ENCODE results near the gene AUTS2. TPM values are rescaled to one million over a fixed set of nuclear protein-coding genes. Genes with fewer than 3 reads are reported as not detected.

Gene AUTS2
- total RNA-seq, 1 experiment from 2014 or later: 256 TPM

GRCh38 chr7:70571961-70572360, 973.7 kb downstream of the AUTS2 start:
- Histone ChIP-seq H3K23me2 (ENCODE audit: insufficient read length, low read depth, low read length, poor library complexity, severe bottlenecking) (peaks cover 2% of the 10 kb centered on the region), H3K79me2 (ENCODE audit: insufficient read depth, low read length) (no peaks in the 10 kb centered on the region; the same call in 1 of the 2 replicates), H2BK15ac (ENCODE audit: low read depth, low read length) (no peak overlapping the region), H3K4ac (ENCODE audit: low read depth, low read length) (no peak overlapping the region), H2BK20ac (ENCODE audit: low read depth, low read length, poor library complexity, severe bottlenecking) (no peak overlapping the region), H3K23ac (ENCODE audit: insufficient read length, low read depth, low read length) (no peak overlapping the region), H3K14ac (ENCODE audit: insufficient read depth, low read length) (no peak overlapping the region), H3K4me1 (ENCODE audit: insufficient read depth, low read length) (no peaks in the 10 kb centered on the region; the same call in 1 of the 2 replicates), H4K20me1 (ENCODE audit: control insufficient read depth, insufficient read depth, insufficient read length) (no peaks in the 10 kb centered on the region), H3K27me3 (ENCODE audit: insufficient read depth, low read length) (no peaks in the 10 kb centered on the region), H3K18ac (ENCODE audit: insufficient read length, low read depth, low read length) (no peak overlapping the region), H4K91ac (ENCODE audit: insufficient read length, low read depth, low read length) (no peak overlapping the region), H2BK120ac (ENCODE audit: low read depth, low read length, poor library complexity, severe bottlenecking) (no peak overlapping the region), H2BK5ac (ENCODE audit: insufficient read length, low read length) (no peak overlapping the region), H3K4me2 (ENCODE audit: insufficient read depth, insufficient read length, low read length) (no peak overlapping the region), H2AFZ (ENCODE audit: low read length) (no peak overlapping the region), H4K8ac (replicated peaks; ENCODE audit: insufficient read length, low read depth, low read length) (no peak overlapping the region), H3K79me1 (ENCODE audit: insufficient read depth, low read depth, low read length, poor library complexity, severe bottlenecking) (no peaks in the 10 kb centered on the region), H3K9ac (ENCODE audit: extremely low read depth, insufficient read length, low read length) (no peak overlapping the region), H3T11ph (ENCODE audit: low read length) (no peak overlapping the region), H3K27ac (ENCODE audit: insufficient read length, low read depth, low read length) (no peak overlapping the region), H4K5ac (ENCODE audit: insufficient read length, low read depth, low read length) (no peak overlapping the region), H3K56ac (ENCODE audit: insufficient read length, low read depth, low read length) (no peak overlapping the region), H2BK12ac (ENCODE audit: insufficient read length, low read depth, low read length) (no peak overlapping the region), H2AK5ac (ENCODE audit: insufficient read length, low read length) (no peak overlapping the region), H3K9me3 (ENCODE audit: control insufficient read depth, low read depth, low read length) (no peaks in the 10 kb centered on the region)
- H3K4me1 Mint-ChIP-seq: peaks cover 12 to 22% of the 10 kb centered on the region in 2 experiments; a peak in 3 of 4 replicates
- H3K36me3 Mint-ChIP-seq (ENCODE audit: insufficient read depth in 1 of 3, low read depth in 3 of 3): no peaks in the 10 kb centered on the region
- WGBS (ENCODE audit: extremely low coverage, insufficient read length, low lambda C conversion rate): no CpG with 5 or more reads among the region's 10 CpGs
- peaks cover 8% of the 10 kb centered on the region for H3K27me3 Mint-ChIP-seq (ENCODE audit: low read depth)
- no peak overlapping the region; a peak in 1 of 7 replicates for H3K27ac Mint-ChIP-seq
- no peak overlapping the region for H3K4me3 Mint-ChIP-seq
- H3K9me3 Mint-ChIP-seq: no peaks in the 10 kb centered on the region
- no peak for DNase-seq
- TF ChIP-seq CTCF (conservative IDR thresholded peaks at IDR 0.05): no peak

Measured in H9 (cell line).